Common myeloid progenitor, CD34-positive (primary cell): Measurements from ENCODE around the gene MIA2.

Experiments used
- CTCF ChIA-PET: fragments of 350-600 bp; sonication (Branson Sonifier 250); formaldehyde crosslinking; loops from one replicate; lab custom pipeline; 2021; ENCODE audit warnings: antibody characterized with exemption; lab: Charles Lee
- POLR2A ChIA-PET: fragments of 350-600 bp; sonication (Branson Sonifier 250); formaldehyde crosslinking; loops from one replicate; lab custom pipeline; 2021; ENCODE audit warnings: antibody characterized with exemption; lab: Charles Lee
- DNase-seq, 3 donors: peaks; one replicate each; pipeline versions ENCODE4 v3.0.0 to v3.0.0-alpha.2; 2013
- H3K27ac ChIP-seq, 2 experiments: 1 replicate in 1 of 2; 2 replicates in 1 of 2; pipeline ENCODE4 v1.7.0; 2013; ENCODE audit warnings: inconsistent platforms in 2 of 2, low read length in 2 of 2, mild to moderate bottlenecking in 2 of 2, low read depth in 1 of 2, moderate library complexity in 1 of 2; ENCODE audit not compliant: severe bottlenecking in 2 of 2, insufficient read depth in 1 of 2, poor library complexity in 1 of 2
- H3K27me3 ChIP-seq, 5 experiments: replicated peaks in 2 of 5; 1 replicate in 3 of 5; 2 replicates in 2 of 5; pipeline versions ENCODE4 v1.6.1 to v1.7.0; 2013; ENCODE audit warnings: low read length in 4 of 5, mild to moderate bottlenecking in 2 of 5, moderate library complexity in 2 of 5, inconsistent platforms in 1 of 5; ENCODE audit not compliant: insufficient read depth in 5 of 5, control insufficient read depth in 4 of 5
- H3K36me3 ChIP-seq, 4 experiments: 1 replicate in 2 of 4; 2 replicates in 2 of 4; pipeline versions ENCODE4 v1.6.1 to v1.7.0; 2013; ENCODE audit warnings: low read length in 3 of 4, control low read depth in 1 of 4, mild to moderate bottlenecking in 1 of 4; ENCODE audit not compliant: control insufficient read depth in 4 of 4, insufficient read depth in 4 of 4
- H3K4me1 ChIP-seq, 4 experiments: 1 replicate in 3 of 4; 2 replicates in 1 of 4; pipeline versions ENCODE4 v1.6.1 to v1.7.1; 2013; ENCODE audit warnings: low read length in 3 of 4, mild to moderate bottlenecking in 3 of 4, control low read depth in 1 of 4, inconsistent platforms in 1 of 4, moderate library complexity in 1 of 4; ENCODE audit not compliant: control insufficient read depth in 4 of 4, insufficient read depth in 4 of 4; ENCODE audit errors: control extremely low read depth in 1 of 4
- H3K4me3 ChIP-seq, 7 experiments: 1 replicate in 4 of 7; 2 replicates in 3 of 7; pipeline versions ENCODE4 v1.5.1 to v1.7.0; 2013; ENCODE audit warnings: mild to moderate bottlenecking in 7 of 7, low read length in 6 of 7, moderate library complexity in 6 of 7, inconsistent platforms in 2 of 7, low read depth in 2 of 7, control low read depth in 1 of 7; ENCODE audit not compliant: insufficient read depth in 4 of 7, control insufficient read depth in 1 of 7; ENCODE audit errors: extremely low read depth in 1 of 7
- H3K9me3 ChIP-seq, 5 experiments: 1 replicate in 4 of 5; 2 replicates in 1 of 5; pipeline versions ENCODE4 v1.6.1 to v1.7.1; 2013; ENCODE audit warnings: low read length in 4 of 5, mild to moderate bottlenecking in 2 of 5, inconsistent platforms in 1 of 5, low read depth in 1 of 5, moderate library complexity in 1 of 5; ENCODE audit not compliant: control insufficient read depth in 4 of 5, insufficient read depth in 2 of 5; ENCODE audit errors: control extremely low read depth in 1 of 5
- WGBS: methylation state at CpG from one replicate; pipeline ENCODE4 v1.1.5; 2013; ENCODE audit not compliant: insufficient coverage; 5-methylcytosine and 5-hydroxymethylcytosine counted together

The MIA2 gene

DNA sequence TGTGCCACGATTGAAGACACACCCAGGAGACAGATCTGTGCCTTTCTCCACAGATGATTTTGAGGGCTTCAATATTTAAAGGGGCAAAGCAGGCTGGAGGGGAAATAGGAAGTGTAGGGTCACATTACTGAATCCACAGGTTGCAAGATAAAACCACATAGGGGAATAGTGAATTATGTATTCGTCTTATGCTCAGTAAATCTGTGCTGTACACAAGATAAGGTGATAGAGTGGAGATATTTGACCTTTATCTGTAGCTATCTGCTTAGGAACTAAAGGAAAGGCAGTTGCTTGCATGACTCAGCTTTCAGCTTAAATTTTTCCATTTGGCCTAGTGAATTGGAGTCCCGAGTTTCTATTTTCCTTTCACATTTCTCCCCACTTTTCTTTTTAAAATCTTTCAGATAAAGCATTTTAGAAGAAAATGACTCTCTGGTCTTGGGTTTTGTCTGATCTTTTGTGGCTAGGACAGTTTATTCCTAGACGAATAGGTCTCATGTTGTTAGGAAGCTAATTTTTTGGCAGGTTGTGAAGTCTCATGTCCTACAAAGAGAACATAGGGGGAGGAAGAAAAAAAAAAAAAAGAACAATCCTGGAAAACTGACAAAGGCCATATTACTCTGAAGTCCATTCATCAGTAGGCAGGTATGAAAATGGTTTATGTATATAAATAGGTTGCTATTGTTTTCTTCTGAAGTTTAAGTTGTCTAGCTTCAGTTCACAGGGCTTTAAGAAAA, 143.1 kb downstream of the MIA2 start:
- ChIA-PET CTCF (interaction anchor here (0.6 to 1.6 kb wide), 2 partner anchors 12 to 145 kb away, joined by 3 to 5 read pairs; no protein-coding TSS in a partner anchor), POLR2A (no interaction called here)
- DNase-seq = peak in 2 of 3 donors; percentile 17 to 36
- Histone ChIP-seq H3K4me1 (peaks cover 0 to 7% (median 6%) of the 10 kb centered on the region in 4 experiments), H3K4me3 (no peak overlapping the region), H3K27ac (no peak overlapping the region), H3K36me3 (no peaks in the 10 kb centered on the region), H3K9me3 (no peaks in the 10 kb centered on the region), H3K27me3 (no peaks in the 10 kb centered on the region)
- WGBS = 25% methylated on average over 3 of the region's 4 CpGs

DNA sequence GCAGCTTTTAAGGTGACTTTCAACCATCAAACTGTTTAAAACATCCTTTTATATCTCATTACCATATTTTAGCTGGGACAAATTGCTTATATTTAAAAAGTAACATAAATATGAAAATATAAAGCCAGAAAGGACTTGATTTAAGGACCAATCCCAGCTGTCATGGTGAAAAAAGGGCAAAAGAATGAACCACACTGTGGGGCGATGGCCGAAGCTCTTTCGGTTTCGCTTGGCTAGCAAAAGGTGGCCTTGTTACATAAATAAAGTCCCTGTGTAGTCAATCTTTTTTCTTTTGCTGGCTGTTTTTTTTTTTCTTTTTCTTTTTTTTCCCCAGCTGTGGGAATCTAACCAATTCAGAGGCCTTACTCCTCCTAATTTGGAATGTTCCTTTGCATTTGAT, 147.7 kb downstream of the MIA2 start:
- H3K4me1 ChIP-seq = peaks cover 0 to 6% (median 6%) of the 10 kb centered on the region in 4 experiments
- ChIA-PET CTCF (interaction anchor here (0.5 to 1.2 kb wide), 3 partner anchors 17 to 202 kb away, joined by 3 to 6 read pairs (median 3); no protein-coding TSS in a partner anchor), POLR2A (interaction anchor here (0.7 kb wide), 1 partner anchor 1312 kb away, joined by 3 read pairs; no protein-coding TSS in a partner anchor)
- no peaks in the 10 kb centered on the region for H3K9me3 ChIP-seq
- peaks cover 0 to 2% (median under 1%) of the 10 kb centered on the region in 4 experiments for H3K36me3 ChIP-seq
- H3K4me3 ChIP-seq = no peak overlapping the region
- no peak overlapping the region for H3K27ac ChIP-seq
- DNase-seq = no peak
- H3K27me3 ChIP-seq = no peaks in the 10 kb centered on the region
- 100% methylated on average over 3 of the region's 4 CpGs for whole genome bisulfite sequencing

DNA sequence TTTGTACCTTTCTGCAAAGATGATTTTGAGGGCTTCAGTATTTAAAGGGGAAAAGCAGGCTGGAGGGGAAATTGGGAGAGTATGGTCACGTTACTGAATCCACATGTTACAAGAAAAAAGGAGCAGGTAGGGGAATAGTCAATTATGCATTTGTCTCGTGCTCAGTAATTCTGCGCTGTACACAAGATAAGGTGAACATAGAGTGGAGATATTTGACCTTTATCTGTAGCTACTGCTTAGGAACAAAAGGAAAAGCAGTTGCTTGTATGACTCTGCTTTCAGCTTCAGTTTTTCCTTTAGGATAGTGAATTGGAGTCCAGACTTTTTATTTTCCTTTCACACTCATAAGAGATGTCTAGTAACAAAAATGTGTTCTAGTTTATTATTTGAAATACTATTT, 148.7 kb downstream of the MIA2 start:
- Histone ChIP-seq H3K4me1 (no peaks in the 10 kb centered on the region), H3K27me3 (no peaks in the 10 kb centered on the region), H3K9me3 (no peaks in the 10 kb centered on the region), H3K36me3 (peaks cover 0 to 2% (median under 1%) of the 10 kb centered on the region in 4 experiments), H3K27ac (no peak overlapping the region), H3K4me3 (no peak overlapping the region)
- 96% methylated on average over 3 of the region's 3 CpGs for WGBS
- CTCF ChIA-PET = interaction anchor here (1.2 kb wide), 1 partner anchor 16 kb away, joined by 6 read pairs; no protein-coding TSS in a partner anchor
- DNase-seq = no peak
- POLR2A ChIA-PET = no interaction called here

DNA sequence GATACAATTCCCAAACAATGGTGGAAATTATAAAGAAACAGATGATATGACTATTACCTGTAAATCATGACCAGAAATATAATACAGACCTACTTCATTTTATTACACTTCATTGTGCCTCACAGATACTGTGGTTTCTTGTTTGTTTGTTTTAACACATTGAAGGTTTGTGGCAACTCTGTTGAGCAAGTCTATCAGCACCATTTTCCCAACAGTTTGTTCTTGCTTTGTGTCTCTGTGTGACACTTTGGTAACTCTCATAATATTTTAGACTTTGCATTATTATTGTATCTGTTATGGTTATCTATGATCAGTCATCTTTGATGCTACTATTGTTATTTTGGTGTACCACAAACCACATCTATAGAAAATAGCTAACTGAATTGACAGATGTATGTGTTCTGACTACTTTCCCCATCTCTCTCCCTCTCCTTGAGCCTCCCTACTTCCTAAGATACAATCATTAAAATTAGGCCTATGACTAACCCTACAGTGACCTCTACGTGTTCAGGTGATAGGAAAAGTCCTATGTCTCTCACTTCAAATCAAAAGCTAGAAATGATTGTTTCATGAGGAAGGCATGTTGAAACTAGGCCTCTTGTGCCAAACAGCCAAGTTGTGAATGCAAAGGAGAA, 149.4 kb downstream of the MIA2 start:
- H3K36me3 ChIP-seq = peaks cover 0 to 3% (median 1%) of the 10 kb centered on the region in 4 experiments
- H3K27ac ChIP-seq = no peak overlapping the region
- H3K4me3 ChIP-seq = no peak overlapping the region
- ChIA-PET POLR2A (interaction anchor here (0.6 kb wide), 1 partner anchor 104 kb away, joined by 3 read pairs; no protein-coding TSS in a partner anchor), CTCF (interaction anchor here (1.2 to 2.1 kb wide), 3 partner anchors 8 to 14 kb away, joined by 3 to 9 read pairs (median 6); no protein-coding TSS in a partner anchor)
- no peaks in the 10 kb centered on the region for H3K27me3 ChIP-seq
- no peaks in the 10 kb centered on the region for H3K4me1 ChIP-seq
- H3K9me3 ChIP-seq = no peaks in the 10 kb centered on the region
- no peak for DNase-seq
- WGBS = 100% methylated on average over 1 of the region's 1 CpG

DNA sequence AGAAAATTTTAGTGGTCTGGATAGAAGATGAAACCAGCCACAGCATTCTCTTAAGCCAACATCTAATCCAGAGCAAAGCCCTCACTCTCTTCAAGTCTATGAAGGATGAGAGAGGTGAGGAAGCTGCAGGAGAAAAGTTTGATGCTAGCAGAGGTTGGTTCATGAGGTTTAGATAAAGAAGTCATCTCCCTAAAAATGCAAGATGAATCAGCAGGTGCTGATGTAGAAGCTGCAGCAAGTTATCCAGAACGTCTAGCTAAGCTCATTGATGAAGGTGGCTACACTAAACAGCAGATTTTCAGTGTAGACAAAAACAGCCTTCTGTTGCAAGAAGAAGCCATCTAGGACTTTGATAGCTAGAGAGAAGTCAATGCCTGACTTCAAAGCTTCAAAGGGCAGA, 150.0 kb downstream of the MIA2 start:
- DNase-seq = no peak
- Histone ChIP-seq H3K27ac (no peak overlapping the region), H3K9me3 (no peaks in the 10 kb centered on the region), H3K4me3 (no peak overlapping the region), H3K27me3 (no peaks in the 10 kb centered on the region), H3K4me1 (no peaks in the 10 kb centered on the region), H3K36me3 (peaks cover 0 to 3% (median 1%) of the 10 kb centered on the region in 4 experiments)
- CTCF ChIA-PET = interaction anchor here (0.8 to 2.1 kb wide), 4 partner anchors 9 to 15 kb away, joined by 3 to 9 read pairs (median 4); no protein-coding TSS in a partner anchor
- POLR2A ChIA-PET = no interaction called here
- WGBS = 100% methylated on average over 1 of the region's 1 CpG

DNA sequence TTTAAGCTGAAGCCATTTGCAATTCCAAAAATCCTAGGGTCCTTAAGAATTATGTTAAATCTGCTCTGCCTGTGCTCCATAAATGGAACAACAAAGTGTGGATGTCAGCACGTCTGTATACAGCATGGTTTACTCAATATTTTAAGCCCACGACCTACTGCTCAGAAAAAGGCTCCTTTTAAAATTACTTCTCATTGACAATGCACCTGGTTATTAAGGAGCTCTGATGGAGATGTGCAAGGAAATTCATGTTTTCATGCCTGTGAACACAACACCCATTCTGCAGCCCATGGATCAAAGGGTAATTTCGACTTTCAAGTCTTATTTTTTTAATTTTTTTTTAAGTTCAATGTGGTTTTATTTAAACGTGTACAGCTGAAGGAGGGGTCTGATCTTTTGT, 150.5 kb downstream of the MIA2 start:
- WGBS = 100% methylated on average over 2 of the region's 4 CpGs
- Histone ChIP-seq H3K27me3 (no peaks in the 10 kb centered on the region), H3K4me1 (no peaks in the 10 kb centered on the region), H3K27ac (no peak overlapping the region), H3K9me3 (no peaks in the 10 kb centered on the region), H3K4me3 (no peak overlapping the region), H3K36me3 (peaks cover 0 to 3% (median 1%) of the 10 kb centered on the region in 4 experiments)
- DNase-seq = no peak
- POLR2A ChIA-PET = no interaction called here
- CTCF ChIA-PET = interaction anchor here (0.8 to 2.1 kb wide), 4 partner anchors 9 to 15 kb away, joined by 3 to 9 read pairs (median 4); no protein-coding TSS in a partner anchor
